ENCODE results near the gene CCDC171.

DNA sequence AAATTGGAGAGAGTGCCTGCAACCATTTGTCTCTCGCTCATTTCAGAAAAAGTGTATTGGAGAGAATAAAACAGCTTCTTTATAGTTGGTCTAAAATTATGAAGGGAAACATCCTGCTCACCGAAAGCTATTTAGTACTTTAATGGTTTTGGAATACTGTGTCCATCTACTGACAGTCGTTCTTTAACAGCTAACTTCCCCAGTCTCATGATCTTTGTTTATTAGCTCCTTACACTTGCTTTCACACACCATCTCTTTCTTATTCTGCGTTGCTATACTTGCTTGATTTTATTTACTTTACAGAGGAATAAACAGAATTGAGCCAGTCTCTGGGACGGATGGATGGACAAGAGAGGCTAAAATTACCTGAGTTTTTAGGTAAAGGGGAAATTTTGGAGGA, 229.3 kb downstream of the CCDC171 start:
- TF ChIP-seq POLR2AphosphoS5 (IDR thresholded peaks at IDR 0.05) (no peak), POLR2A (IDR thresholded peaks at IDR 0.05) (no peak), EP300 (IDR thresholded peaks at IDR 0.05) (no peak)
- TF ChIP-seq, protein P1, sequence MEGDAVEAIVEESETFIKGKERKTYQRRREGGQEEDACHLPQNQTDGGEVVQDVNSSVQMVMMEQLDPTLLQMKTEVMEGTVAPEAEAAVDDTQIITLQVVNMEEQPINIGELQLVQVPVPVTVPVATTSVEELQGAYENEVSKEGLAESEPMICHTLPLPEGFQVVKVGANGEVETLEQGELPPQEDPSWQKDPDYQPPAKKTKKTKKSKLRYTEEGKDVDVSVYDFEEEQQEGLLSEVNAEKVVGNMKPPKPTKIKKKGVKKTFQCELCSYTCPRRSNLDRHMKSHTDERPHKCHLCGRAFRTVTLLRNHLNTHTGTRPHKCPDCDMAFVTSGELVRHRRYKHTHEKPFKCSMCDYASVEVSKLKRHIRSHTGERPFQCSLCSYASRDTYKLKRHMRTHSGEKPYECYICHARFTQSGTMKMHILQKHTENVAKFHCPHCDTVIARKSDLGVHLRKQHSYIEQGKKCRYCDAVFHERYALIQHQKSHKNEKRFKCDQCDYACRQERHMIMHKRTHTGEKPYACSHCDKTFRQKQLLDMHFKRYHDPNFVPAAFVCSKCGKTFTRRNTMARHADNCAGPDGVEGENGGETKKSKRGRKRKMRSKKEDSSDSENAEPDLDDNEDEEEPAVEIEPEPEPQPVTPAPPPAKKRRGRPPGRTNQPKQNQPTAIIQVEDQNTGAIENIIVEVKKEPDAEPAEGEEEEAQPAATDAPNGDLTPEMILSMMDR (IDR thresholded peaks at IDR 0.05): no peak
